Measurements from ENCODE around the gene VARS2.

DNA sequence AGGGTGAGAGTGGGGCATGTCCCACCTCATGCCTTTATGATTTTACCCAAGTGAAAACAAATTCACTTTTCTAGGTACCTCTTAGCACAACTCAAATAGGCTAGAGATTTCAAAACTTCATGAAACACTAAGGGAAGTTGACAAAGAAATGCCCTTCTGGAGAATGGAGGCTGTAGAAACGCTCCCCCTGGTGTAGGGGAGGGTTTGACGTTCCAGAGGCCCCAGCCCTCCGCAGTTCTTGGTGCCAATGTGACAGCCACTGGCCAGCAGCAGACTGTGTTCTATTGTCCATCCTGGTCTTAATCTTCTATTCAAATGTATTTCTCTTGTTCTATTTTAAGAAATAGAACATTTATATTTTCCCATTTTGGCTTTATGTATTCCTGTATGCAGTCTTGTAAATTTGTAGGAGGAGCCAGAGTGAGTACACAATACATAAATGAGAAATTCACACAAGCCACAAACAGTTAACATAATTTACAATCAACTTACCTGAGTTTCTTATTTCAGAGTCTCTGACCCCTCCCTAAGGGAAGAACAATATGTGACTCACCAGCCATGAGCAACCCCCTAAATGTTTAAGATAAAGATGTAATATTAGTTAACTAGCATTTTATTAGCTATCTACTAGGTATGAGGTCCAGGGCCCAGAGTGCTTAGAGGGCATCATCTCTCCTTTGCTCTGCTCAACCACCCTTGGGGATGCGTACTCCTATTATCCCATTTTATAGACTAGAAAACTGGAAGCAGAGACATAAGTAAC, 60.6 kb downstream of the VARS2 start:
- TF ChIP-seq, protein P1, sequence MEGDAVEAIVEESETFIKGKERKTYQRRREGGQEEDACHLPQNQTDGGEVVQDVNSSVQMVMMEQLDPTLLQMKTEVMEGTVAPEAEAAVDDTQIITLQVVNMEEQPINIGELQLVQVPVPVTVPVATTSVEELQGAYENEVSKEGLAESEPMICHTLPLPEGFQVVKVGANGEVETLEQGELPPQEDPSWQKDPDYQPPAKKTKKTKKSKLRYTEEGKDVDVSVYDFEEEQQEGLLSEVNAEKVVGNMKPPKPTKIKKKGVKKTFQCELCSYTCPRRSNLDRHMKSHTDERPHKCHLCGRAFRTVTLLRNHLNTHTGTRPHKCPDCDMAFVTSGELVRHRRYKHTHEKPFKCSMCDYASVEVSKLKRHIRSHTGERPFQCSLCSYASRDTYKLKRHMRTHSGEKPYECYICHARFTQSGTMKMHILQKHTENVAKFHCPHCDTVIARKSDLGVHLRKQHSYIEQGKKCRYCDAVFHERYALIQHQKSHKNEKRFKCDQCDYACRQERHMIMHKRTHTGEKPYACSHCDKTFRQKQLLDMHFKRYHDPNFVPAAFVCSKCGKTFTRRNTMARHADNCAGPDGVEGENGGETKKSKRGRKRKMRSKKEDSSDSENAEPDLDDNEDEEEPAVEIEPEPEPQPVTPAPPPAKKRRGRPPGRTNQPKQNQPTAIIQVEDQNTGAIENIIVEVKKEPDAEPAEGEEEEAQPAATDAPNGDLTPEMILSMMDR (IDR thresholded peaks at IDR 0.05), result no peak
- TF ChIP-seq POLR2A (IDR thresholded peaks at IDR 0.05) (no peak), POLR2AphosphoS5 (IDR thresholded peaks at IDR 0.05; ENCODE audit: insufficient read depth in 1 of 2, low read depth in 1 of 2) (no peak)
